Ovary (tissue), 9 donors: ENCODE results near the gene SCYGR8. TPM values are rescaled to one million over a fixed set of nuclear protein-coding genes. Genes with fewer than 3 reads are reported as not detected.

ENCODE experiments used
- polyA plus RNA-seq, 2 donors: library from polyadenylated mRNA; stranded (reverse); fragments of 200-250 nt in 1 of 2; fragments of 350-450 nt in 1 of 2; fragmentation: Illumina TruSeq in 1 of 2; extraction: RNeasy Lipid Tissue Mini Kit (QIAGEN cat#74804) in 1 of 2; gene quantifications; one replicate each; pipeline ENCODE4 v1.2.3, GENCODE V29; 2013 to 2014
- small RNA-seq: library from RNA; depleted of rRNA; stranded (forward); fragments of <200 nt; gene quantifications from one replicate; pipeline ENCODE3, GENCODE V24; 2016
- total RNA-seq, 7 donors: library from RNA; depleted of rRNA in 2 of 7; stranded (reverse); fragments of >200 nt in 2 of 7; fragmentation: NEBNext Ultra II Directional in 3 of 7; extraction: Animal tissue kit (Norgen Biotek cat#: 25700) in 3 of 7; gene quantifications; one replicate each; pipeline versions ENCODE4 v1.1.0 to v1.2.4, GENCODE V29; 2016 to 2023
- donor health status: DM: no; HTN: no; CAD: no; lungs with moderate emphysema.
- donor health status: DM: no; HTN: no; CAD: no.
- donor health status: Bipolar disorder and iron deficiency.
- donor health status: DM: yes; HTN: yes; CAD: no.
- donor health status: DM: no; HTN: no; CAD: no.
- donor health status: DM: yes; HTN: yes; CAD: no.

The SCYGR8 gene
- total and polyA plus RNA-seq, 9 donors: not detected

Small RNAs within 50 kb of the gene (small RNA-seq; reads per million reads assigned to genes)
- gene RNA5SP121 (not detected), gene SNRPGP8 (not detected)

Other genes with a start within 250 kb of the SCYGR8 start
- not detected for gene SCYGR2, start 147.0 kb upstream of the SCYGR8 start, total RNA-seq
- gene SCYGR2, start 147.0 kb upstream of the SCYGR8 start, polyA plus RNA-seq: not detected
- not detected for gene SCYGR3, start 131.1 kb upstream of the SCYGR8 start, total RNA-seq
- gene SCYGR3, start 131.1 kb upstream of the SCYGR8 start, polyA plus RNA-seq: not detected
- gene SCYGR4, start 128.4 kb upstream of the SCYGR8 start, total RNA-seq: not detected
- not detected for gene SCYGR4, start 128.4 kb upstream of the SCYGR8 start, polyA plus RNA-seq
- gene SCYGR5, start 79.1 kb upstream of the SCYGR8 start, total RNA-seq: not detected
- gene SCYGR5, start 79.1 kb upstream of the SCYGR8 start, polyA plus RNA-seq: not detected
- gene SLC19A3, start 27.9 kb upstream of the SCYGR8 start, total RNA-seq: 1 to 10 TPM; 1.3 to 5.6 (median 2.8) TPM
- 1 to 10 TPM in 1 of 2 donors, under 1 TPM in 1; 0.73 to 2.9 TPM for gene SLC19A3, start 27.9 kb upstream of the SCYGR8 start, polyA plus RNA-seq
- gene SCYGR6, start 21.1 kb upstream of the SCYGR8 start, total RNA-seq: not detected
- not detected for gene SCYGR6, start 21.1 kb upstream of the SCYGR8 start, polyA plus RNA-seq
- gene SCYGR7, start 17.6 kb upstream of the SCYGR8 start, total RNA-seq: not detected
- gene SCYGR7, start 17.6 kb upstream of the SCYGR8 start, polyA plus RNA-seq: not detected
- 1 to 10 TPM in 1 of 7 donors, under 1 TPM in 1, not detected in 5; 0.43 to 6.4 TPM for gene CCL20, start 67.9 kb downstream of the SCYGR8 start, total RNA-seq
- 1 to 10 TPM in 1 of 2 donors, under 1 TPM in 1; 0.65 to 4.9 TPM for gene CCL20, start 67.9 kb downstream of the SCYGR8 start, polyA plus RNA-seq
- 1 to 10 TPM in 1 of 7 donors, under 1 TPM in 4, not detected in 2; 0.60 to 4.6 (median 0.69) TPM for gene DAW1, start 125.7 kb downstream of the SCYGR8 start, total RNA-seq
- gene DAW1, start 125.7 kb downstream of the SCYGR8 start, polyA plus RNA-seq: under 1 TPM; 0.11 to 0.17 TPM